ENCODE data around the gene HEATR5A.
"Not testable (repeated sequence)": the region's sequence is repeated elsewhere in the genome, so short reads cannot be mapped to it uniquely, and the experiment has no call there.

The HEATR5A gene

DNA sequence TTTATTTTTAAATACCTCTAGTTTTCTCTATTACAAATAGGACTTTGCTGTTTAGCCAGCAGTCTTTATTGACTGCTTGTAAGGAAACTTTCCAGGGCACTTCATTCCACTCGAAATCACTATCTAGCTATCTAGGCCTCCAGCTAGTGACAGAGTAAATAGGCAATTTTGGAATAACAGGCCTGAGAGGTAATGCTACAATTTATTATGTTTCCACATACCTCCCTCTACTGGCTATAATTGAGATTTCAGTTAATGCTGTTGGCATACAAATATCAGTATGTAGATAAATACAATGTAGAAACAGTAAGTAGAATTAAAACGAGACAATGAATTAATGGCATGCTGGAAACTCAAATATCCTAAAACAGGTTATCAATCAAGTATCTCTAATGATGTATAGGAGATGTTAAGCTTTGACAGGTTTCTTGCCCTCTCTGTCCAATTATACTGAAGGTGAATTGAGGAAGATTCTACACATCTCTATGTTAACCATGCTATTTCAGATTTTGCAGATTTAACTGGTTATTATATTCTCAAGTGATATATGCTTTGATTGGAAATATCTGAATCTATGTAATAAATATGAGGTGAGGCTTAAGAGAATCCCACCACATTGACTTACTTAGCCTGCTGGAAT is 29.7 kb upstream of the HEATR5A start:
- TF ChIP-seq, protein P1, sequence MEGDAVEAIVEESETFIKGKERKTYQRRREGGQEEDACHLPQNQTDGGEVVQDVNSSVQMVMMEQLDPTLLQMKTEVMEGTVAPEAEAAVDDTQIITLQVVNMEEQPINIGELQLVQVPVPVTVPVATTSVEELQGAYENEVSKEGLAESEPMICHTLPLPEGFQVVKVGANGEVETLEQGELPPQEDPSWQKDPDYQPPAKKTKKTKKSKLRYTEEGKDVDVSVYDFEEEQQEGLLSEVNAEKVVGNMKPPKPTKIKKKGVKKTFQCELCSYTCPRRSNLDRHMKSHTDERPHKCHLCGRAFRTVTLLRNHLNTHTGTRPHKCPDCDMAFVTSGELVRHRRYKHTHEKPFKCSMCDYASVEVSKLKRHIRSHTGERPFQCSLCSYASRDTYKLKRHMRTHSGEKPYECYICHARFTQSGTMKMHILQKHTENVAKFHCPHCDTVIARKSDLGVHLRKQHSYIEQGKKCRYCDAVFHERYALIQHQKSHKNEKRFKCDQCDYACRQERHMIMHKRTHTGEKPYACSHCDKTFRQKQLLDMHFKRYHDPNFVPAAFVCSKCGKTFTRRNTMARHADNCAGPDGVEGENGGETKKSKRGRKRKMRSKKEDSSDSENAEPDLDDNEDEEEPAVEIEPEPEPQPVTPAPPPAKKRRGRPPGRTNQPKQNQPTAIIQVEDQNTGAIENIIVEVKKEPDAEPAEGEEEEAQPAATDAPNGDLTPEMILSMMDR (IDR thresholded peaks at IDR 0.05) = peak; percentile 81
- no peak for TF ChIP-seq ZFX (IDR thresholded peaks at IDR 0.05; ENCODE audit: borderline replicate concordance)

DNA sequence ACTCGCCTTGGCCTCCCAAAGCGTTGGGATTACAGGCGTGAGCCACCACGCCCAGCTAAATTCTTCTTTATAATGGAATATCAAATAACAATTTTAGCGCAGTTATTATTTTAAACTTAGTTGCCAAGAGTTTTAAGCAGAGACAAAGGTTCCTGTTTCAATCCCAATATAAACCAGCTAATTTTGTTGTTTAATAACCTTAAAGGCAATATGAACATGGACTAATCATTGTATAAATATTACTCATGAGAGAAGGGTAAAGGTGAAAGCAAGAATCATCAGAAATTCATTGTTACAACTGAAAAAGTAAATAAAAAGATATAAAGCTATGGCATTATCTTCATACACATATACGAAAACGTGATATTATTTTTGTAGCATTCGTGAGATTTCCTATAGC is 28.8 kb upstream of the HEATR5A start:
- TF ChIP-seq, protein P1 (IDR thresholded peaks at IDR 0.05) = no peak
- TF ChIP-seq ZFX (IDR thresholded peaks at IDR 0.05; ENCODE audit: borderline replicate concordance) = no peak
- H3K27ac ChIP-seq = no peak overlapping the region

More for the DNA sequence above, 29.7 kb upstream of the HEATR5A start:
- H3K27ac ChIP-seq = no peak overlapping the region

- no peak overlapping the region for H3K27ac ChIP-seq
- TF ChIP-seq ZFX (IDR thresholded peaks at IDR 0.05; ENCODE audit: borderline replicate concordance) = no peak
- TF ChIP-seq, protein P1 (IDR thresholded peaks at IDR 0.05) = no peak
Measured at GRCh38 chr14:31445703-31446102, 25.4 kb upstream of the HEATR5A start.

- TF ChIP-seq, protein P1 (IDR thresholded peaks at IDR 0.05) = no peak
- TF ChIP-seq ZFX (IDR thresholded peaks at IDR 0.05; ENCODE audit: borderline replicate concordance) = no peak
- no peak overlapping the region for H3K27ac ChIP-seq
Measured at GRCh38 chr14:31442284-31442683, 21.9 kb upstream of the HEATR5A start.

GRCh38 chr14:31441273-31442111 is 21.1 kb upstream of the HEATR5A start:
- no peak overlapping the region for H3K27ac ChIP-seq
- TF ChIP-seq ZFX (IDR thresholded peaks at IDR 0.05; ENCODE audit: borderline replicate concordance) = no peak
- TF ChIP-seq, protein P1 (IDR thresholded peaks at IDR 0.05) = no peak

DNA sequence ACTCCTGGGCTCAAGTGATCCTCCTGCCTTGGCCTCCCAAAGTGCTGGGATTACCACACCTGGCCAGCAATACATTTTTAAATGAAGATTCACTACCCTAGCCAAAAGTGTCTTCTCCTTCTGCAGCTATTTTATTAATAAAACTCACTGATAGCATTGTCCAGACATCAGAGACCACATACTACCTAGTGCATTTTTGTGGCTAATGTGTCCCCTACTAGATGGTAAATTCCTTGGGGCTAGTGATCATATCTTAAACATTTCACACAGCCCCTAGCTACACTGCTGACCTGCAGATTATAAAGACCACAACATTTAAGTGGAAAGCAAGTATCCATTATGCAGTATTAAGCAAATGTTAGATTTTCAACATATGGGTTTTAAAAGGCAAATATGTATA is 19.9 kb upstream of the HEATR5A start:
- TF ChIP-seq ZFX (IDR thresholded peaks at IDR 0.05; ENCODE audit: borderline replicate concordance) = no peak
- TF ChIP-seq, protein P1 (IDR thresholded peaks at IDR 0.05) = no peak
- no peak overlapping the region for H3K27ac ChIP-seq

DNA sequence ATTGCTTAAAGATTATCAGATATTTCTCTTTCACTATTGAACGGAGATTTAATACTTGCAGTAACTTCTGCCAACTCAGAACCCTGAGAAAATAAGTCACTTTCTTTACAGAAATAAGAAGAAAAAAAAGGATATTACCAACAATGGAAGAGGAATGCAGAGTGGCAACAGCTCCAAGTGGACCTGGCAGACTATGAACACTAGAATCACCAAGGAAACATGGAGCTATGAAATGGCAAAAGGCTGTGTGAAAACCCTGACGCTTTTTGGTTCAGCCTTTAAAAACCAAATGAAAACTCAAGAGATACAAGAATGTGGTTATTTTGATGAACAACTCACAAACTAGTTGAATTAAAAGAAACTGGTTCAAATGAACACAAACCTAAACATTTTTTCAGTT is 19.2 kb upstream of the HEATR5A start:
- TF ChIP-seq, protein P1 (IDR thresholded peaks at IDR 0.05) = no peak
- TF ChIP-seq ZFX (IDR thresholded peaks at IDR 0.05; ENCODE audit: borderline replicate concordance) = no peak
- H3K27ac ChIP-seq = no peak overlapping the region

- not testable (repeated sequence) for H3K27ac ChIP-seq
Measured at GRCh38 chr14:31437045-31437691, 16.8 kb upstream of the HEATR5A start.
